Loucy (cell line): ENCODE results near the gene CNIH3.

Source experiments
- H2AFZ ChIP-seq: fragments of 200-600 bp; sonication (generic); 2 replicates; pipeline ENCODE4 v1.6.0; 2016; ENCODE audit warnings: antibody characterized with exemption, mild to moderate bottlenecking, low read length, moderate library complexity
- H3F3A ChIP-seq: fragments of 200-600 bp; 2 replicates; pipeline ENCODE4 v1.6.0; 2016; ENCODE audit warnings: antibody characterized with exemption, low read depth, mild to moderate bottlenecking
- H3K27me3 ChIP-seq: fragments of 200-600 bp; sonication (generic); 2 replicates; pipeline ENCODE4 v1.6.1; 2014; ENCODE audit warnings: low read length, mild to moderate bottlenecking; ENCODE audit not compliant: insufficient read depth, poor library complexity, severe bottlenecking
- H3K36me3 ChIP-seq: fragments of 200-600 bp; sonication (generic); 2 replicates; pipeline ENCODE4 v1.6.1; 2016; ENCODE audit warnings: low read length; ENCODE audit not compliant: insufficient read depth
- H3K4me1 ChIP-seq: fragments of 200-600 bp; sonication (generic); 2 replicates; pipeline ENCODE4 v1.5.1; 2014; ENCODE audit warnings: low read length, mild to moderate bottlenecking; ENCODE audit not compliant: insufficient read depth, poor library complexity, severe bottlenecking
- H3K4me2 ChIP-seq: fragments of 200-600 bp; sonication (generic); 2 replicates; pipeline ENCODE4 v1.6.0; 2014; ENCODE audit warnings: antibody characterized with exemption, low read length, low read depth, mild to moderate bottlenecking; ENCODE audit not compliant: poor library complexity, severe bottlenecking
- H3K4me3 ChIP-seq: fragments of 200-600 bp; sonication (generic); 2 replicates; pipeline ENCODE4 v1.5.1; 2014; ENCODE audit warnings: low read length, mild to moderate bottlenecking, mixed read lengths; ENCODE audit not compliant: poor library complexity, severe bottlenecking
- H3K79me2 ChIP-seq: fragments of 200-600 bp; sonication (generic); 2 replicates; pipeline ENCODE4 v1.6.1; 2014; ENCODE audit warnings: low read length; ENCODE audit not compliant: insufficient read depth
- H3K9ac ChIP-seq: fragments of 200-600 bp; sonication (generic); 2 replicates; pipeline ENCODE4 v1.6.0; 2014; ENCODE audit warnings: mild to moderate bottlenecking, low read depth, low read length, moderate library complexity; ENCODE audit not compliant: poor library complexity, severe bottlenecking
- H3K9me2 ChIP-seq: fragments of 200-600 bp; sonication (generic); replicated peaks from 2 replicates; pipeline ENCODE4 v1.6.1; 2016; ENCODE audit warnings: low read depth, low read length, mixed read lengths
- H3K9me3 ChIP-seq: fragments of 200-600 bp; sonication (generic); 2 replicates; pipeline ENCODE4 v1.6.1; 2014; ENCODE audit warnings: mild to moderate bottlenecking, antibody characterized with exemption, low read length, low read depth; ENCODE audit not compliant: insufficient read depth
- H4K20me1 ChIP-seq: fragments of 200-600 bp; sonication (generic); 2 replicates; pipeline ENCODE4 v1.6.0; 2014; ENCODE audit warnings: antibody characterized with exemption, low read length, mild to moderate bottlenecking; ENCODE audit not compliant: insufficient read depth, poor library complexity, severe bottlenecking
- EZH2phosphoT487 ChIP-seq: fragments of 200-600 bp; IDR thresholded peaks from 2 replicates; pipeline ENCODE4 v1.6.1; 2018; ENCODE audit warnings: antibody characterized with exemption, mild to moderate bottlenecking, moderate library complexity, borderline replicate concordance
- TF ChIP-seq, protein P1 (sequence below): fragments of 200-600 bp; sonication (generic); conservative IDR thresholded peaks from 2 replicates; pipeline ENCODE4 v1.5.1; 2014; ENCODE audit warnings: mild to moderate bottlenecking, antibody characterized with exemption, low read length

Gene CNIH3

DNA sequence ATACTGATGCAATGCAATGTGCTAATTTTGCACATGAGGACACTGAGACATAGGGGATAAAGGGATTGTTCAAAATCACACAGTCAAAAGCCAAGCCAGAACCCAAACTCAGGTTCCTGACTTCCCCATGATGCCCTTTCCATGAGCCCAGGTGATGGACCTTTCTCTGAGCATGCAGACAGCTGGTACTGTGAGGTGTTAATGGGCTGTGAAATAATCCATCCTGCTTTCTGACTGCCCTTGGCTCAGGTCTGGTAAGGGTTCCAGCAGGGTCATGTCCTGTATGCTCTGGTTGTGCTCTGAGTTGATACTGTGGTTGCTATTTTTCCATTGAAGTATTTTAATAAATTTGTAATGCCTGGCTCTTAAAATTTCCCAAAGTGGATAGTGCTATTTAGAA lies 50.0 kb downstream of the CNIH3 start:
- TF ChIP-seq EZH2phosphoT487, result no peak
- TF ChIP-seq, protein P1, sequence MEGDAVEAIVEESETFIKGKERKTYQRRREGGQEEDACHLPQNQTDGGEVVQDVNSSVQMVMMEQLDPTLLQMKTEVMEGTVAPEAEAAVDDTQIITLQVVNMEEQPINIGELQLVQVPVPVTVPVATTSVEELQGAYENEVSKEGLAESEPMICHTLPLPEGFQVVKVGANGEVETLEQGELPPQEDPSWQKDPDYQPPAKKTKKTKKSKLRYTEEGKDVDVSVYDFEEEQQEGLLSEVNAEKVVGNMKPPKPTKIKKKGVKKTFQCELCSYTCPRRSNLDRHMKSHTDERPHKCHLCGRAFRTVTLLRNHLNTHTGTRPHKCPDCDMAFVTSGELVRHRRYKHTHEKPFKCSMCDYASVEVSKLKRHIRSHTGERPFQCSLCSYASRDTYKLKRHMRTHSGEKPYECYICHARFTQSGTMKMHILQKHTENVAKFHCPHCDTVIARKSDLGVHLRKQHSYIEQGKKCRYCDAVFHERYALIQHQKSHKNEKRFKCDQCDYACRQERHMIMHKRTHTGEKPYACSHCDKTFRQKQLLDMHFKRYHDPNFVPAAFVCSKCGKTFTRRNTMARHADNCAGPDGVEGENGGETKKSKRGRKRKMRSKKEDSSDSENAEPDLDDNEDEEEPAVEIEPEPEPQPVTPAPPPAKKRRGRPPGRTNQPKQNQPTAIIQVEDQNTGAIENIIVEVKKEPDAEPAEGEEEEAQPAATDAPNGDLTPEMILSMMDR, result no peak
- Histone ChIP-seq H3K79me2 (no peaks in the 10 kb centered on the region), H2AFZ (no peak overlapping the region), H3K4me1 (peaks cover under 1% of the 10 kb centered on the region), H3K4me3 (no peak overlapping the region), H3F3A (no peaks in the 10 kb centered on the region), H3K9me2 (no peaks in the 10 kb centered on the region), H4K20me1 (no peaks in the 10 kb centered on the region), H3K36me3 (no peaks in the 10 kb centered on the region), H3K9me3 (no peaks in the 10 kb centered on the region), H3K4me2 (no peak overlapping the region), H3K27me3 (no peaks in the 10 kb centered on the region), H3K9ac (no peak overlapping the region)

DNA sequence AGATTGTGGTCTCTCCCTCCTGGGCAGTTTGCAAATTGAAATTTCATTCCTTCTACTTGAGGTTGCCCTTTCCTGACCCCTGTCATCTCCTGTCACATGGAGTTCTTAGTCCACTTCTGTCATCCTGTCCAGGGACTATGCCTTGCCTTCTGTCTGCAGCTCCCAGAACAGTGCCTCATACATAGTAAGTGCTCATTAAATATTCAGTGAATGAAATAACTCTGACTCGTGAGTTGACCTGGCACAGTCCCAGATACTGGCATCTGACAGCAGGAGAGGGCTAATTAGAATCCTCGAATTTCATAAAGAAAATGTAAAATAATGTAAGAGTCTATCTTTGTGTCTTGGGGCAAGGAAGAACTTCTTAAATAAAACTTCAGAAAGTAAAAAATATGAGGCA lies 50.8 kb downstream of the CNIH3 start:
- TF ChIP-seq, protein P1, result no peak
- TF ChIP-seq EZH2phosphoT487, result no peak
- peaks cover 8% of the 10 kb centered on the region for H3K4me1 ChIP-seq
- H3F3A ChIP-seq, result no peaks in the 10 kb centered on the region
- no peaks in the 10 kb centered on the region for H4K20me1 ChIP-seq
- H3K36me3 ChIP-seq, result no peaks in the 10 kb centered on the region
- no peak overlapping the region for H2AFZ ChIP-seq
- H3K9me2 ChIP-seq, result no peaks in the 10 kb centered on the region
- H3K9ac ChIP-seq, result no peak overlapping the region
- no peak overlapping the region for H3K4me3 ChIP-seq
- no peaks in the 10 kb centered on the region for H3K27me3 ChIP-seq
- H3K9me3 ChIP-seq, result no peaks in the 10 kb centered on the region
- no peak overlapping the region for H3K4me2 ChIP-seq
- H3K79me2 ChIP-seq, result no peaks in the 10 kb centered on the region

DNA sequence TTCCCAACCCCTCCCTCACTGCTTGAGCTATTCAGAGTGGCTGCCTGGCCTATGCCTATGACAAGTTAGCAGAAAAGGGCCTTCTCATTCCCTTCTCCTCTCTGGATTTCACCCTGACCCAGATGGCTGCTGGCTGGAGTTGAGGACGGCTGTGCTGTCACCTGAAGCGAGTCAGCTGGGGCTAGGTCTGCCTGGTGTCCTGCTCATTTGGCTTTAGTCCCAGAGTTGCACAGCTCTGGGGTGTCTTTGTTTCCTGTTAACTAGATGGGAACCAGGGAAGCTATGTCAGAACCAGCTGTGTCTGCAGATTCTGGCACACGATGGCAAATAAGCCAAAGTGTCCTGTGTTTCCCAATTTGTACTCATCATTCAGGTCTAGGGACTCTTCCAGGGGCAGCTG lies 52.9 kb downstream of the CNIH3 start:
- Histone ChIP-seq H2AFZ (no peak overlapping the region), H3K4me2 (no peak overlapping the region), H4K20me1 (no peaks in the 10 kb centered on the region), H3K9me2 (no peaks in the 10 kb centered on the region), H3K4me1 (peaks cover 11% of the 10 kb centered on the region), H3K27me3 (no peaks in the 10 kb centered on the region), H3K4me3 (no peak overlapping the region), H3K9ac (no peak overlapping the region), H3K9me3 (no peaks in the 10 kb centered on the region), H3K36me3 (no peaks in the 10 kb centered on the region), H3K79me2 (no peaks in the 10 kb centered on the region), H3F3A (no peaks in the 10 kb centered on the region)
- TF ChIP-seq EZH2phosphoT487, result no peak
- TF ChIP-seq, protein P1, result no peak
